ENCODE results near the gene STOM. TPM values are rescaled to one million over a fixed set of nuclear protein-coding genes. Genes with fewer than 3 reads are reported as not detected.
"Not testable (repeated sequence)": the region's sequence is repeated elsewhere in the genome, so short reads cannot be mapped to it uniquely, and the experiment has no call there.

STOM gene, protein sequence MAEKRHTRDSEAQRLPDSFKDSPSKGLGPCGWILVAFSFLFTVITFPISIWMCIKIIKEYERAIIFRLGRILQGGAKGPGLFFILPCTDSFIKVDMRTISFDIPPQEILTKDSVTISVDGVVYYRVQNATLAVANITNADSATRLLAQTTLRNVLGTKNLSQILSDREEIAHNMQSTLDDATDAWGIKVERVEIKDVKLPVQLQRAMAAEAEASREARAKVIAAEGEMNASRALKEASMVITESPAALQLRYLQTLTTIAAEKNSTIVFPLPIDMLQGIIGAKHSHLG
- total RNA-seq: 162 TPM

DNA sequence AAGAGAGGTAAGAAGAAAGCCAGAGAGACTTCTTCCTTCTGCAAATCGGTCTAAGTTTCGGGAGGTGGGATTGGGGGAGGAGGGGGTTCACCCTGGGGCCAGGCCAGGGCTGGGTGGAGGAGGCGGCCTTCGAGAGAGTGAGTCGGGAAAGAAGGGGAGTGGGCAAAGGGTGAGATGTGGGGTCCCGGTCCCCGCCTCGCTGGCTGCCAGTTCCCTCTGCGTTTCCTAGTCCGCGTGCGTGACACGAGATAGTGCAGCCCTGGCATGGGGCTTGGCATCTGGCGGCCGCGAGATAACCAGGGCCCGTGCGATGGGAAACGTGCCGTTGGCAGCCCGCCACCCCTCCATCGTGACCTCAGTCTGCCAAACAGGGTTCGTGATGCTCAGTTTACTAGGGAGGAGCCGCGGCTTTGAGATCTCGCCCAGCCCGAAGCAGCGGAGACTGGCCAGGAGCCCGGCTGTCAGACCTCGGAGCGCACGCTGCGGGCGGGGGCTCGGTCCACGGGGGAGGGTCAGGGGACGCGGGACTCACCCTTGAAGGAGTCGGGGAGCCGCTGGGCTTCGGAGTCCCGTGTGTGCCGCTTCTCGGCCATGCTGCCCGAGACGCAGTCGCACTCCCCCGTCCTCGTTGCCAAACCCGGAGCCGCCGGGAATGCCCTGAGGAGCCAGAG lies at the start of gene STOM:
Gene STOM, minus strand, starts transcription at position 656 of the 671 bp plus-strand sequence. Its CDS starts 63 bp downstream, at position 593.
- DNase-seq: peak; percentile 93

DNA sequence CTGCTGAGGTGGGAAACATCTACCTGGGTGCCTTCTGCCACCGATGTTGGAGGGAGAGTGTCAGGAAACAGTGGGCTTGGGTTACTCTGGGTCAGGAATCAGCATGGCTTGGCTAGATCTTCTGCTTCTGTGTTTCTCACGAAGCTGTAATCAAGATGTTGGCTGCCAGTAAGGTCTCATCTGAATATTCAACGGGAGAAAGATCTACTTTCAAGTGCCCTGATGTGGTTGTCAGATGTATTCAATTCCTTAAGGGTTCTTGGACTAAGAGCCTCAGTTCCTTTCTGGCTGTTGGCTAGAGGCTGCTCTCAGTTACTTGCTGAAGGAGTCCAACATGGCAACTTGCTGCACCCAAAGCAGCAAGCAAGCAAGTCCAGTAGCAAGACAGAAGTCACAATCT lies 41.9 kb upstream of the STOM start:
- no peak for DNase-seq

DNA sequence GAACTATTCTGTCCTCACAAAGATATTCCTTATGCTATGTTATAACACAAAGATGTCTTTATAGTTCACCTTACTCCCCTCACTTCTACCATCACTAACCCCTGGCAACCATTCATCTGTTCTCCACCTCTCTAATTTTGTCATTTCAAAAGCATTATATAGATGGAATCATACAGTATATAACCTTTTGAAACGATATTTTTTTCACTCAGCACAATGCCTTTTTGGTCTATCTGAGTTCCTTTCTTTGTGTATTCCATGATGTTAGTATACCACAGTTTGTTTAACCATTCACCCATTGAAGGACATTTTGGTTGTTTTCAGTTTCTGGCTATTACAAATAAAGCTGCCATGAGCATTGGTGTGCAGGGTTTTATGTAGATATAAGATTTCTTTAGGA lies 35.8 kb upstream of the STOM start:
- no peak for DNase-seq

DNA sequence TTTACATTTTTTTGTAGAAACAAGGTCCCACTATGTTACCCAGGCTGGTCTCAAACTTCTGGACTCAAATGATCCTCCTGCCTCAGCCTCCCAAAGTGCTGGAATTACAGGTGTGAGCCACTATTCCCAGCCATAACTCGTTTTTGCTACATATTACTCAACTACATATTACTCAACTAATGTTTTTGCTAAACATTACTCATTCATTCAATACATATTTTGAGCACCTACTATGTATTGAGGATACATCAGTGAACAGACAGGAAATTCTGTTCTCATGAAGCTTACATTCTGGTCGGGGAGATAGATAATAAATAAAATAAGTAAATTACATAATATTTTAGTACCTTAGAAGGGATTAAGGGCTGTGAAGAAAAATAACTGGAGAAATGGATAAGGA lies 34.9 kb upstream of the STOM start:
- DNase-seq: no peak

DNA sequence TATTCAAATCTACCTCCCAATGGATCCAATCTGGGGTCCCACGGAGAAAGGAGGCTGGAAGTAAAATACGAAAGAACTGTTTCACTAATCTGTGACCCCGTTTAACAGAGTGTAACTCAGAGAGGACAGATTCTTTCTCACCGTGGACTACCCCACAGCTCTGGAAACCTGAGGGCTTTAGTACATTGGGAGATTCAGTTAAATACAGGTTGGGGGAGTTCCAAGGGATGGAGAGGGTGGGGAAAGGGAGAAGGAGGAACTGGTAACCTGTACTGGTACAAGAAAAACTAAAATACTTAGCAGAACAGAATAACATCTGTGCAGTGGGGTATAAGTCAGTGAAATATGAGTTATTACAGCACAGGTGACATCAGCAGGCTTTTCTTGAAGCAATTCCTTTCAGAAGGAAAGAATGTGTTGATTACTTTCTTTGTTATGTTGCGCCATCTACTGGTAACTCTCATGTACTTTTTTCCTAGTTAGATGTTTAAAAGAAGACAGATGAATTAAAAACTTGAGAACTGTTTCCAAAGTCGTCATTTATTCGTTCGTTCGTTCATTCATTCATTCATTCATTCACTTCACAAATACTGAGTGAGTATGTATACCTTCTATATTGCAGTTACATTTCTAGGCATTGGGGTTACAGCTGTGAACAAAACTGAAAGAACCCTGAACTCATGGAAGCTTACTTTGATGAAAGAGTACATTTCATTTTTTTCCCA lies 30.0 kb upstream of the STOM start:
- peak; percentile 91 for DNase-seq

DNA sequence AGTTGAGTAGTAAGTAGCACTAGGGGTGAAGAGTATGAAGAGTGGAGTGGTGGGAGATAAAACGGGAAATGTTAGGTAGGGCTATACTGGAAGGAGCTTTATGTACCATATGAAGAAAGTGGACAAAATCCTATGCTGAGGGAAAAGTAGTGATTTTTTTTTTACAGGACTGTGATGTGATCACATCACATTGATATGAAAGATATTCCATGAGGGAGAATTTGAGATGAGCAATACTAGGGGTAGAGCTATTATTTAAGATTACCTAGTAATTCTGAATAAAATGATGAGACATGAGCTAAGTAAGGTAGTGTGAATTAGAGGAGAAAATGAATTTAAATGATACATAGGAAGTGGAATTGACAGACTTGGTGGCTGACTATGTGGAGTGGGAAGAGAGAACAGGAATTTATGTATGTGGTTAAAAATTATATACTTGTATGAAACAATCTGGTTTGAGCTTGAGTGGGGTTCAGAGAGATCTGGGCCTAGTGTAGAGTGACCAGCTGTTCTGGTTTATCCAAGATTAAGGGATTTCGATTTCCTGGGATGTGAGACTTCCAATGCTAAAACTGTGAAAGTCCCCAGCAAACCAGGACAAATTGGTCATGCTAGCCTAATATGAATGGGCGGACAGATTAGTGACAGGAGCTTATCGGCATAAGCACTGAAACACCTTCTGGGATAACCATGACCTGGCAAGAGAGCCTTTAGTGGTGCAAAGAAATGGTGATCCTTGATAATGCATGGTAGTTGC lies 29.3 kb upstream of the STOM start:
- peak; percentile 73 for DNase-seq

DNA sequence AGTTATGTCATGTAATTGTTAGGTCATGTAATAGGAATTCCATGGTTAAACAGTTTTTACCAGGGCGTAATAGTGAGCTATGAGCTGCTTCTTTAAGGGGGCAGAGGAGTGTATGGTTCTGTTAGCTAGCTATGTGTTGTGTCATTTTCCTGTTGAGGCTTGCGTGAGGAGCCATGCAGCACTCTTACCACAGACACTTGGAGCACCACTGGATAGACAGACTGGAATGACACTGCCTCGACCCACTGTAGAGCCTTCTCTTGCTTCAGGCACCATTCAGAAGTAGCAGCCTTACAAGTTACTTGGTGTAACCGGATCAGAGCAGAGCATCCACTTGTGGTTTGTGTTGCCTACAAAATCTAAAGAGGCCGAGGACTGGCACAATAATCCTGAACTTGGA lies 28.3 kb upstream of the STOM start:
- peak; percentile 57 for DNase-seq

DNA sequence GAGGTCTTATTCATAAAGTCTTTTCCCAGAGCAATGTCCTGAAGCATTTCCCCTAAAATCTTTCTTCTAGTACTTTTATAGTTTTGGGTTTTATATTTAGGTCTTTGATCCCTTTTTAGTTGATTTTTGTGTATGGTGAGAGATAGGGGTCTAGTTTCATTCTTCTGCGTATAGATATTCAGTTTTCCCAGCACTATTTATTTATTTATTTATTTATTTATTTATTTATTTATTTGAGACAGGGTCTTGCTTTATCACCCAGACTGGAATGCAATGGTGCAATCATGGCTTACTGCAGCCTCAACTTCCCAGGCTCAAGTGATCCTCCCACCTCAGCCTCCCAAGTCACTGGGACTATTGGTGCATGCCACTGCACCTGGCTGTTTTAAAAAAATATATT lies 27.2 kb upstream of the STOM start:
- not testable (repeated sequence) for DNase-seq

DNA sequence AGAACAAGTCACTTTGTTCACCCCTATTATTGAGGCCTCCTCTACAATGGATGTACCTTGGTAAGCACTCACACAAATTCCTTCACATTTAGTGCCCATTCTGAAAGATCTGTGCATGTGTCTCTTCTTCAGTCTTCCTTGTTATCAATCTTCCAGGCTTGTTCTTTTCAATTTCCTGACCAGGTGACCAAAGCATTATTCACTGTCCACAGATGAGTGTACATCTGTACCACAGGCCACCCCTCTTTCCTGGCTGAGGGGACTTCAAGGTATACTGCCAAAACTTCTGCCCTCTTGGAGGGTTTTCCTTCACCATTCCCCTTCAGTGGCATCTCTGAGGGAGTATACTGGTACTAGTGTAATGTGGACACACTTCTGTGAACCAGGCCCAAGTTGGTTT lies 25.5 kb upstream of the STOM start:
- DNase-seq: no peak

DNA sequence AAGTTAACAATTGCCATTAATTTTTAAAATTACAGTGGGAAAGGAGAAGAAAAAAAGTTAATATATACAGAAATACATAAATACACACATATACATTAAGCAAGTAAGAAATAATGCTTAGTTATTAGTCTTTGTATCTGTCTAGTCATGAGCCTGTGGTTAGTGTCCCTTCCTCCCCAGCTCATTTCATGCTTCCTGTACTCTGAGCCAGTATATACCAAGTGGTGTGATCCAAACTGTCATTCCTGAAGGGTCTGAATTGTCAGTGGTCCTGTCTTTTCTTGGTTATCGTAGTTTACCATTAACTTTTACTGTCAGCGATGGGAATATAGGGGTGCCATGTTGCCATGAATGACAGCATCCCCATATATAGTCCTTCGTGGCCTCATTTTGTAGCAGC lies 24.2 kb upstream of the STOM start:
- DNase-seq: no peak

DNA sequence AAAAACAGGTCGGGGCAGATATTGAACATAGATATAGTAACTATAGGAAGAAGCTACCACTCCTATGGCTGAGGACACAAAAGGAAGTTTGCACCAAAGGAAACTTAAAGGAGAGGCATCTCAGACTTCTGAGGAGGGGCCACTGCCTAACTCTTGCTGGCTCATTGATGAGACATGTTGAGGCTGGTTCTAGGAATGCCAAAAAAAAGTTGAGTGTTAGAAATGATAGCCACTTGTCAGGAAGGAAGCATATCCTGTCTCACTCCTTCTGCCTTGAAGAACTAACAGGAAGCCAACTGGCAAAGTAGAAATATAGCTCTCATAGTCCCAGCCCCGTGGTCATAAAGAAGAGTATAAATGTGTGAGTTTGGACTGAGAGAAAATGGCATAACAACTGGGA lies 23.3 kb upstream of the STOM start:
- no peak for DNase-seq

DNA sequence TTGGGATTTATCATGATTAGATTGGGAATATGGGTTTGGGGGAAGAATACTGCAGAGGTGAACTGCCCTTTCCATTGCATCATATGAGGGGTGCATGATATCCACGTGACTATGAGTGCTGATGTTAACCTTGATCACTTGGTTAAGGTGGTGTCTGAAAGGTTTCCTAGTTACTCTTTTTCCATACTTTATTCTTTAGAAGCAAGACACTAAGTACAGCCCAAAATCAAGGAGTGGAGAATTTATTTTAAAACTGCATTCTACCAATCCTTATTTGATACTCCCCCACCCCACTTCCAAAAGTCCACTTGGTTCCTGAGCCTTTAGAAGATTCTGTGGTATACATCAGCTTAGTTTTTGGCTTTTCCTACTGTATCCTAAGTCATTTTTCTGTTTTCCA lies 20.3 kb upstream of the STOM start:
- no peak for DNase-seq

DNA sequence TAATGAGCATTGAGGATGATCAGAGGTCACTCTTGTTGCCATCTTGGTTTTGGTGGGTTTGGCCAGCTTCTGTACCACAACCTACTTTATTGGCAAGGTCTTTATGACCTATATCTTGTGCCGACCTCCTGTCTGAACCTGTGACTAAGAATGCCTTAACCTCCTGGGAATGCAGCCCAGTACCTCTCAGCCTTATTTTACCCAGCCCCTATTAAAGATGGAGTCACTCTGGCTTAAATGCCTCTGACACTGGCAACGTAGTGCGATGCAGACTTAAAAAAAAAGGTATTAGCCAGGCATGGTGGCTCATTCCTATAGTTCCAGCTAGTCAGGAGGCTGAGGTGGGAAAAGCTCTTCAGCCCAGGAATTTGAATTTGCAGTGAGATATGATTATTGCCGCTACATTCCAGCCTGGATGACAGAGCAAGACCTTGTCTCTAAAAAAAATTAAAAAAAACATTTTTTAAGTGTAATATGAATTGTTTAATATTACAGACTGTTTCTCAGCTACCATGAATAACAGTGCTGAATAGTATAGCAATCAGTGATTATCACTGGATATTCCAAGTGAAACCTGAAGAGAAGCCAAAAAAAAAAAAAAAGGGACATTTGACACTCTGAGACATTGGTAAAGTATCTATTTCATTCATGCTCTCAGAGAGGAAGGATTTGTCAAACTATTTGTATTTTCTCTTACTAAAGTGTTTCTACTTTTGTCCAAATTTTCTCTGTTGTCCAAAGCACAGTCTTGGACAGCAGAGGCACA lies 18.3 kb upstream of the STOM start:
- DNase-seq: no peak

DNA sequence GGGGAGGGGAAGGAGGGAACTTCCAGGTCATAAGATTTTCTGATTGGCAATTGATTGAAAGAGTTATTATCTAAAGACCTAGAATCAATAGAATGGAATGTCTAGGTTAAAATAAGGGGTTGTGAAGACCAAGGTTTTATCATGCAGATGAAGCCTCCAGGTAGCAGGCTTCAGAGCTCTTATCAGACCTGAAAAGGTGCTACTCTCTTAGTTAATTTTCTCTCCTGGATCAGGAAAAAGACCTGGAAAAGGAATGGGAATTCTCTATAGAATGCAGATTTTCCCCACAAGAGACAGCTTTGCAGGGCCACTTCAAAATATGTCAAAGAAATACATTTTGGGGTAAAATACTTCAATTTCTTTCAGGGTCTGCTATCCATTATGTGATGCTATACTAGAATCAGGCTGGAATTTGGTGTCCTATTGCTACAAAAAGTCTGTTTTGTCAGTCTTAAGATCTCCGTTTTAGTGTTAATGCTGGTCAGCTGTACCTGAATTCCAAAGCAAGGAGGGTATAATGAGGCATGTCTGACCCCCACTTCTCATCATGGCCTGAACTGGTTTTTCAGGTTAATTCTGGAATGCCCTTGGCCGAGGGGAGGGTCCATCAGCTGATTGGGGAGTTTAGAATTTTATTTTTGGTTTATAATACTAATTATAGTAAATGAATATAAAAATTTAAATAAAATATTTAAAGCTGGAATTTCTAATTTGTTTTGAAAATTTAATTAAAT lies 16.6 kb upstream of the STOM start:
- no peak for DNase-seq

DNA sequence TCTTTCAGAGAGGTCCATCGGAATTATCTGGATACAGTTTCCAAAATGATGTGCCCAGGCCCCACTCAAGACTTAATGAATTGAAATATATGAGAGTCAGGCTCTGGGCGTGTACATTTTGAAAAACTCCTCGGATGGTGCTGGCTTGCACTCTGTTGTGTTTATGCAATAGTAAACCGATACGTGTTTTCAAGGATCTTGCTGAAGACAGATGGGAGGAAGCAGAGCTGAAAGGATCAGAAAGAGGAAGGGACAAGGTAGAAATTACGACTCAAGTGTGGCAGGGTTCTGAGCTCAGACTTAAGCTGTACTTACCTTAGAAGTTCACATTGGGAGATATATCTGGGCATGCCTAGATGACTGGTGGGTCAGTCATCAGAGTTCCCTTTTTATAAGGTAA lies 13.7 kb upstream of the STOM start:
- DNase-seq: no peak

DNA sequence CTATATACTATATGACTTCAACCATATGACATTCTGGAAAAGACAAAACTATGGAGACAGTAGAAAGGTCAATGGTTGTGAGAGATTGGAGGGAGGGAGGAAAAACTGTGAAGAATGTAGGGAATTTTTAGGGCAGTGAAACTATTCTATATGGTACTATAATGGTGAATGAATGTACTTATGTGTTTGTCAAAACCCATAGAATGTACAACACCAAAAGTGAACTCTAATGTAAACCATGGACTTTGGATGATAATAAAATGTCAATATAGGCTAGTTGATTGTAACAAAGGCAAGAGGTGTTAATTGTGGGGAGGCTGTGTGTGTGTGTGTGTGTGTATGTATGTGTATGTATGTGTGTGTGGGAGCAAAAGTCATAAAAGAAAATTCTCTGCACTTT lies 10.8 kb upstream of the STOM start:
- DNase-seq: no peak

DNA sequence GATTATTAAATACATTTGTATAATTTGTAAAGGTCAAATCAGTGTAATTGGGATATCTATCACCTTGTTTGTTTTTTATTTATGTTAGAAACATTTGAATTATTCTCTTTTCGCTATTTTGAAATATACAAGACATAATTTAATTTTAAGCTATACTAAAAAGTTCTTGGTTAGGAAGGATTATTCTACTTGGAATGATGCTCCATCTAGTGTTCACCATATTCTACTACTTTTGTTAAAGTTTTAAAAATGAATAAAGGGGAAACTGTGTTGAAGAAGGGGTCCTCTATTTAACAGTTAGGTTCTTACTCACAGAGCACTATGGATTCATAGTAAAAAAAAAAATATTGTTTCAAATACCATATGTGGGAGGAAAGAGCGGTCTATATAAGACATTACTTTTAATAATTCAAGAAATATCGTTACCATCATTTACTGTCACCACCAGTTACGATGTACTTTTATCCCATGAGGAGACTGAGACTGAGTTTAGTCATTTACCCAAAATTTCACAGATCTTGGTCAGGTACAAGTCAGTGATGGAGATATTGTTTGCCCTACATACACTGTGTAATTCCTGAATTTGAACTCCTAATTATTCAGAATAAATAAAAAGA lies 6.3 kb upstream of the STOM start:
- DNase-seq: peak; percentile 45

DNA sequence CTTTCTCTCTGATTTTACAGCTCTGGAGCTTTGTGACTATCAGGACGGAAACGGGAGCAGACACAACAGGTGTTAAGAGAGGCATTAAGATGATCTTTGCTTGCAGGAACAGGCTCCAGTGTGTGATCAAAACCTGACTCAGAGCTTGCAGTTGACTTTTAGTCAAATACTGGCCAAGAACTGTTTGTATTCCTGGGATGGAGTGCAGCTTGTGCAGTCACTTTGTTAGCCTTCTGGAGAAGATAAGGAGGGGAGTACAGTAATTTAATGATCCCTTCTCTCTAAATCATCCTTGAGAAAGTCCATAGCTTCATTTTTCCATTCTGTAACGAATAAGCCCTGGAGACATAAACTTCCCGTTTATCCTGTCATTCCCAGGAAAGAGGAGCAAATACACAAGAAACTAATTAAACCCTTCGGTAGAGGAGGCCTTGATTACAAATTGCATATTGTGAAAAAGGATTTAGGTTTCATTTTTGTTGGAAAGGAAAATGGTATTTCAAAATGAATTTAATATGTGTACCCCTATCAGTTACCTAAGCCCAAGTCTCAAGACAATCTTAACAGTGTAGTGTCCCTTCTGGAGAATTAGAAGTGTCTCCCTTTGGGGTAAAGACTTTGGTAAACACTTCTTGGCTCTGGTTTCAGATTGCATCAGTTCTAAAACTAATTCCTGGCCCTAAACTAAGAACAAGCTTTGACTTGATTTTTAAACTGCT lies 3.1 kb upstream of the STOM start:
- DNase-seq: peak; percentile 75

DNA sequence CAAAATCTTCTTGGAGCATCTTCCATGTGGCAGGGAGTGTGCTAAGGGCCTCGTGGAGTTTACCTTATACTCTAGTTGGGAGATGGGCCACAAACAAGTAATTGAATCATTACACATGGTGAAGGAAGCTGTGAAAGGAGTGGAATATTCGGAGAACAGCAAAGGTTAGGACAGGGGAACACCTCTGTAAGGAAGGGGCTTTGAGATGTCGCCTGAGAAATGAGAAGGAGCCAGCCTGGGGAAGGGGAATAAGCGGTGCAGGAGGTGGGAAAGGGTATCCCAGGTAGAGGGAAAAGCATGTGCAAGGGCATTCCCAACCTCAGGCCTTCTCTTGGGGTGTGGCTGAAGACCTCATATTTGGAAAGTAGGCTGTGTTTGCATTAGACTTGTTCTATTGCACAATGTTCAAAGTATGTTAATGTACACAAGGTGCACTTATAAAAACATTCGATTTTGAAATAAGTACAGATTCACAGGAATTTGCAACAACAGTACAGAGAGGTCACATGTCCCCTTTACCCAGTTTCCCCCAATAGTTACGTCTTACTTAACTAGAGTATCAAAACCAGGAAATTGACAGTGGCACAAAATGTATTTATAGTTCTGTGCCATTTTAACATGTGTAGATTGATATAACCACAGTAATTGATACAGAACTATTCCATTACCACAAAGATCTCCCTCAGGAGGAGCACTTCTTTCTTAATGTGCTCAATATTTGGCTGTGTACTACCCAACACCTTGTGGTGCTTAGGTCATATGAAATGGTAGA lies 2.4 kb upstream of the STOM start:
- peak; percentile 55 for DNase-seq
